ENCODE measurements around the gene SYT8.
"Not testable (repeated sequence)": the region's sequence is repeated elsewhere in the genome, so short reads cannot be mapped to it uniquely, and the experiment has no call there.

SYT8 gene

GRCh38 chr11:1873813-1874150, 39.0 kb downstream of the SYT8 start:
- not testable (repeated sequence) for DNase-seq (ENCODE audit: low spot score)

- not testable (repeated sequence) for DNase-seq (ENCODE audit: low spot score)
Measured at GRCh38 chr11:1874441-1875092, 39.8 kb downstream of the SYT8 start.

GRCh38 chr11:1875093-1875850, 40.5 kb downstream of the SYT8 start:
- no peak for DNase-seq (ENCODE audit: low spot score)

- not testable (repeated sequence) for DNase-seq (ENCODE audit: low spot score)
Measured at GRCh38 chr11:1875851-1876301, 41.1 kb downstream of the SYT8 start.

- no peak for DNase-seq (ENCODE audit: low spot score)
Measured at GRCh38 chr11:1876361-1877063, 41.7 kb downstream of the SYT8 start.

GRCh38 chr11:1877211-1878136, 42.7 kb downstream of the SYT8 start:
- no peak for DNase-seq (ENCODE audit: low spot score)

- DNase-seq (ENCODE audit: low spot score) = no peak
Measured at GRCh38 chr11:1878137-1879031, 43.6 kb downstream of the SYT8 start.

- DNase-seq (ENCODE audit: low spot score) = no peak
Measured at GRCh38 chr11:1879342-1879940, 44.7 kb downstream of the SYT8 start.

- DNase-seq (ENCODE audit: low spot score) = no peak
Measured at GRCh38 chr11:1879941-1880720, 45.3 kb downstream of the SYT8 start.

- DNase-seq (ENCODE audit: low spot score) = no peak
Measured at GRCh38 chr11:1880746-1881441, 46.1 kb downstream of the SYT8 start.

GRCh38 chr11:1881442-1882264, 46.9 kb downstream of the SYT8 start:
- DNase-seq (ENCODE audit: low spot score) = peak; percentile 54

GRCh38 chr11:1882265-1883238, 47.8 kb downstream of the SYT8 start:
- DNase-seq (ENCODE audit: low spot score) = peak; percentile 86

- DNase-seq (ENCODE audit: low spot score) = no peak
Measured at GRCh38 chr11:1883346-1884302, 48.8 kb downstream of the SYT8 start.

GRCh38 chr11:1884303-1884700, 49.5 kb downstream of the SYT8 start:
- DNase-seq (ENCODE audit: low spot score) = no peak

GRCh38 chr11:1886551-1886950, 51.8 kb downstream of the SYT8 start:
- DNase-seq (ENCODE audit: low spot score) = not testable (repeated sequence)

All from germinal center (tissue), 1 donor.